GM21619 (cell line): ENCODE data around the gene DPP6.

Source experiments
- ATAC-seq: cut with Tn5 transposase; IDR thresholded peaks from one replicate; pipeline ENCODE4 v1.9.1; 2021; ENCODE audit not compliant: unreplicated experiment

The DPP6 gene

GRCh38 chr7:154509192-154509591 lies 457.0 kb downstream of the DPP6 start:
- no peak for ATAC-seq

- no peak for ATAC-seq
Observed at GRCh38 chr7:154512121-154512833, 460.1 kb downstream of the DPP6 start.

GRCh38 chr7:154517768-154518167 lies 465.6 kb downstream of the DPP6 start:
- no peak for ATAC-seq

GRCh38 chr7:154519229-154519628 lies 467.0 kb downstream of the DPP6 start:
- no peak for ATAC-seq

GRCh38 chr7:154530136-154530535 lies 477.9 kb downstream of the DPP6 start:
- no peak for ATAC-seq

GRCh38 chr7:154532771-154533170 lies 480.6 kb downstream of the DPP6 start:
- ATAC-seq: no peak

- ATAC-seq: no peak
Observed at GRCh38 chr7:154540596-154540995, 488.4 kb downstream of the DPP6 start.

- ATAC-seq: no peak
Observed at GRCh38 chr7:154541606-154542005, 489.4 kb downstream of the DPP6 start.

GRCh38 chr7:154546946-154547587 lies 494.9 kb downstream of the DPP6 start:
- ATAC-seq: no peak

GRCh38 chr7:154553711-154554265 lies 501.6 kb downstream of the DPP6 start:
- no peak for ATAC-seq

GRCh38 chr7:154559454-154559853 lies 507.3 kb downstream of the DPP6 start:
- no peak for ATAC-seq

GRCh38 chr7:154564676-154565075 lies 512.5 kb downstream of the DPP6 start:
- no peak for ATAC-seq

GRCh38 chr7:154566877-154567276 lies 514.7 kb downstream of the DPP6 start:
- no peak for ATAC-seq

GRCh38 chr7:154568346-154568745 lies 516.1 kb downstream of the DPP6 start:
- no peak for ATAC-seq

GRCh38 chr7:154569916-154570315 lies 517.7 kb downstream of the DPP6 start:
- ATAC-seq: no peak

- no peak for ATAC-seq
Observed at GRCh38 chr7:154571772-154572171, 519.6 kb downstream of the DPP6 start.

GRCh38 chr7:154574235-154574634 lies 522.0 kb downstream of the DPP6 start:
- ATAC-seq: no peak

- no peak for ATAC-seq
Observed at GRCh38 chr7:154575497-154575896, 523.3 kb downstream of the DPP6 start.

GRCh38 chr7:154576604-154577003 lies 524.4 kb downstream of the DPP6 start:
- ATAC-seq: no peak

GRCh38 chr7:154577141-154577873 lies 525.1 kb downstream of the DPP6 start:
- no peak for ATAC-seq

- no peak for ATAC-seq
Observed at GRCh38 chr7:154578336-154578735, 526.1 kb downstream of the DPP6 start.

- ATAC-seq: no peak
Observed at GRCh38 chr7:154579711-154580110, 527.5 kb downstream of the DPP6 start.
